ENCODE results near the gene FGD5. TPM values are rescaled to one million over a fixed set of nuclear protein-coding genes. Genes with fewer than 3 reads are reported as not detected.

FGD5 gene
- polyA plus RNA-seq, 3 donors from 2014 or later: not detected

- no peak overlapping the region for H3K27ac Mint-ChIP-seq
- peak; percentile 61 to 73 (median 69) for DNase-seq
- H3K36me3 Mint-ChIP-seq: no peaks in the 10 kb centered on the region
- H3K4me1 Mint-ChIP-seq: no peaks in the 10 kb centered on the region
- H3K27me3 Mint-ChIP-seq (ENCODE audit: low read depth in 3 of 3): peaks cover 0 to 7% (median 0%) of the 10 kb centered on the region in 3 donors
- H3K9me3 Mint-ChIP-seq: no peaks in the 10 kb centered on the region
- no peak overlapping the region for H3K4me3 Mint-ChIP-seq
Measured at GRCh38 chr3:14921034-14921616, 102.4 kb downstream of the FGD5 start.

GRCh38 chr3:14921811-14922705 lies 103.3 kb downstream of the FGD5 start:
- Mint-ChIP-seq H3K27me3 (ENCODE audit: low read depth in 3 of 3) (peaks cover 0 to 4% (median 0%) of the 10 kb centered on the region in 3 donors), H3K36me3 (no peaks in the 10 kb centered on the region), H3K4me3 (no peak overlapping the region), H3K4me1 (no peaks in the 10 kb centered on the region), H3K9me3 (no peaks in the 10 kb centered on the region), H3K27ac (no peak overlapping the region)
- no peak for DNase-seq

DNA sequence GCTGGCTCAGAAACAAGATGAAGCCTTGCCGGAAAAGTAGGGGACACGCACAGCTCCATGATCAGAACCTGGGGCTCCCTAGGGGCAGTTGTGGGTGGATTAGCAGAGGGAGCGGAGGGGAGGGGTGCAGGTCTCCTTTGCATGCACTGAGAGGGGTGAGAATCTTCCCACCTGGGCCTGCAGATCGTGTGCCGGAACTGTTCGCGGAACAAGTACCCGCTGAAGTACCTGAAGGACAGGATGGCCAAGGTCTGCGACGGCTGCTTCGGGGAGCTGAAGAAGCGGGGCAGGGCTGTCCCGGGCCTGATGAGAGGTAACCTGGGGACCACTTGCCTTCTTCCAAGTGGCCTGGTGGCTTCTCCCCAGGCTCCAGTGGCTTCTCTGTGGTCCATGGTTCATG lies 104.1 kb downstream of the FGD5 start:
- no peak for DNase-seq
- no peaks in the 10 kb centered on the region for H3K9me3 Mint-ChIP-seq
- no peaks in the 10 kb centered on the region for H3K36me3 Mint-ChIP-seq
- H3K4me1 Mint-ChIP-seq: no peaks in the 10 kb centered on the region
- H3K27me3 Mint-ChIP-seq (ENCODE audit: low read depth in 3 of 3): no peaks in the 10 kb centered on the region
- H3K27ac Mint-ChIP-seq: no peak overlapping the region
- no peak overlapping the region for H3K4me3 Mint-ChIP-seq

DNA sequence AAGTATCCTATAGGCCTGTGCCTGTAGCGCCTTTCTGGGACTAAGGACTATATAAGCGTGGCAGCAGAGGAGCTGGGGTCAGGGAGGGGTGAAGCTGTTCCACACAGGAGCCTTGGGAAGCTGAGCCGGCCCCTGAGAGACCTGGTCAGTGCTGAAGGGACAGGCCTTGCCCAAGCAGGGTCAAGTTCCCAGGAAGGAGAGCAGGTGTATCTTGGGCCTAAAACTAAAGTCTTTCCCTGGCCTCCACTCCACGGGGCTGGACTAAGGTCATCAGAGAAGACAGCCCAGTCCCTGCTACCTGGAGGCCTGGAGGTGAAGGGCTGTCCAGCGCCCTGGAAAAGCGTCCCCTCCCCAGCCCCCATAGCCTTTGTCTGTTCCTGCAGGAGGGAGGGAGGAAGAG lies 104.7 kb downstream of the FGD5 start:
- no peak for DNase-seq
- Mint-ChIP-seq H3K27ac (no peak overlapping the region), H3K36me3 (no peaks in the 10 kb centered on the region), H3K27me3 (ENCODE audit: low read depth in 3 of 3) (no peaks in the 10 kb centered on the region), H3K4me3 (no peak overlapping the region), H3K4me1 (no peaks in the 10 kb centered on the region), H3K9me3 (no peaks in the 10 kb centered on the region)

- Mint-ChIP-seq H3K27ac (no peak overlapping the region), H3K27me3 (ENCODE audit: low read depth in 3 of 3) (peaks cover 0 to 3% (median 0%) of the 10 kb centered on the region in 3 donors), H3K4me1 (no peaks in the 10 kb centered on the region), H3K4me3 (no peak overlapping the region), H3K36me3 (peaks cover 0 to 4% (median 0%) of the 10 kb centered on the region in 3 donors), H3K9me3 (no peaks in the 10 kb centered on the region)
- DNase-seq: peak; percentile 31 to 44 (median 43)
Measured at GRCh38 chr3:14925729-14926591, 107.2 kb downstream of the FGD5 start.

- Mint-ChIP-seq H3K27ac (no peak overlapping the region), H3K4me1 (peaks cover under 1 to 1% of the 10 kb centered on the region in 2 donors), H3K4me3 (no peak overlapping the region), H3K36me3 (peaks cover 0 to 4% (median 0%) of the 10 kb centered on the region in 3 donors), H3K27me3 (ENCODE audit: low read depth in 3 of 3) (peaks cover 0 to 3% (median 0%) of the 10 kb centered on the region in 3 donors), H3K9me3 (no peaks in the 10 kb centered on the region)
- no peak for DNase-seq
Measured at GRCh38 chr3:14926592-14926991, 107.8 kb downstream of the FGD5 start.

DNA sequence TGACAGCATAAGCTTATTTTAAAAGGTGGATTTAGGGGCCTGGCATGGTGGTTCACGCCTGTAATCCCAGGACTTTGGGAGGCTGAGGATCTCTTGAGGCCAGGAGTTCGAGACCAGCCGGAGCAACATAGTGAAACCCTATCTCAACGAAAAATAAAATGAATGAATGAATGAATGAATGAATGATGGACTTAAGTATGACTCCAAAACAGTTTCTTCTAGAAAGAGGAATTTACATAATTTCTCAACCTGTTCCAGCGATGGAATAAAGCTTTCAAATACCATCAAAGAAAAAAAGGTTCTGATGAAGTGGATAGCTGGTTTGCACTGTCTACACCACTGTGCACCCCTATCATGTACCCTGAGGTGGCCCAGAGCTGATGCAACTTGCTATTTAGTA lies 108.5 kb downstream of the FGD5 start:
- Mint-ChIP-seq H3K36me3 (peaks cover 0 to 4% (median 0%) of the 10 kb centered on the region in 3 donors), H3K27ac (no peak overlapping the region), H3K4me1 (peaks cover 3 to 6% of the 10 kb centered on the region in 2 donors), H3K9me3 (no peaks in the 10 kb centered on the region), H3K4me3 (no peak overlapping the region), H3K27me3 (ENCODE audit: low read depth in 3 of 3) (peaks cover 0 to 3% (median 2%) of the 10 kb centered on the region in 3 donors)
- DNase-seq: no peak

DNA sequence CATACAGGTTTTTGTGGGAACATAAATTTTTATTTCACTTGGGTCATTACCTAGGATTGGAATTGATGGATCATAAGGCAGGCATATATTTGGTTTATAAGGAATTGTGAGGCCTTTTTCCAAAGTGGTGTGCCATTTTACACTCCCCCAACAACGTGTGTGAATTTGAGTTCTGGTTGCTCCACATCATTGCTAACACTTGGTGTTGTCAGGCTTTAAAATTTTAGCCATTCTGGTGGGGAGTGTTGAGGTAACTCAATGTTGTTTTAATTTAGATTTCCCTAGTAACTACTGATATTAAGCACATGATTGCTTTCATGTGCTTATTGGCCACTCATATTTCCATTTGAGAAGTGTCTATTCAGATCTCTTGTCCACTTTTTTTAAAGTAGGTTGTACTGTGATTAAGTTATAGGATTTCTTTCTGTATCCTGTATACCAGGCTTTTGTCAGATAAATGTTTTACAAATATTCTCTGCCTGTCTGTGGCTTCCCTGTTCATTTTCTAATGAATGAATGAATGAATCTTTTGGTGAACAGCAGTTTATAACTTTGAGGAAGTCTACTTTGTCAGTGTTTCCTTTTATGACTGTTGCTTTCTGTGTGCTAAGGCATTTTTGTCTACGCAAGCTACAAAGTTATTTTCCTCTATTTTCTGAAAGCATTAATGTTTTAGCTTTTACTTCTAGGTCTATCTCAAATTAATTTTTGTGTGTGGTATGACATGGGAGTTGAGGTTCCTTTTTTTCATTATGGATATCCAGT lies 110.7 kb downstream of the FGD5 start:
- DNase-seq: no peak

DNA sequence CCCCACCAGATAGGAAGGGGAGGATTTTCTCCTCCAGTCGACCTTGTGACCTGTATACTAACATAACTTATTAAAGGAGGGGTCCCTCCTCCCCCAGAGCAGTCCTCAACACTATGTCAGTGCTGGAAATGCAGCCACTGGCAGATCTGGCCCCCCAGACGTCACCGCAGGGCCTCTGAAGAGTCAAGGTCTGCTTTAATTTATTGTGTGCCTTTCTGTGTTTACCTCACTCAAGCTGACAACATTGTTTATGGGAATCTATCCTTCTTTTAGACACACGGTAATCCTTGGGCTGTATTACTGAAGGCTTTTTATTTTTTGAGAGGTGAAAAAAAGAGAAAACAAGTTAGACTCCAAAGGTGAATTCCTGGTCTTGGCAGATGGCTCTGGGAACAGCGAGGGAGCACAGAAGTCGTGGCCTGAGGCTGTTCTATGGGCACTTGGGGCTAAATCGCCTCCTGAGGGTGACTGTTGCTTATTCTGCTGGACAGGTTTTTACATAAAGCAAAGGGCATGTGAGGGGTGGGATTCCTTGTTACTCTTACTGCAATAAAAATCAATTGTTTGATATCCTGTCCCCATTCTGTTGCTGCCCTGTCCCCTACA lies 115.2 kb downstream of the FGD5 start:
- Mint-ChIP-seq H3K36me3 (peaks cover 0 to 2% (median 0%) of the 10 kb centered on the region in 3 donors), H3K27ac (no peak overlapping the region), H3K4me1 (peaks cover 5 to 6% of the 10 kb centered on the region in 2 donors), H3K4me3 (no peak overlapping the region), H3K9me3 (no peaks in the 10 kb centered on the region), H3K27me3 (ENCODE audit: low read depth in 3 of 3) (peaks cover 0 to 6% (median 2%) of the 10 kb centered on the region in 3 donors)
- no peak for DNase-seq

More for the DNA sequence above, 110.7 kb downstream of the FGD5 start:
- peaks cover 0 to 4% (median 0%) of the 10 kb centered on the region in 3 donors for H3K36me3 Mint-ChIP-seq
- no peak overlapping the region for H3K4me3 Mint-ChIP-seq
- H3K27me3 Mint-ChIP-seq (ENCODE audit: low read depth in 3 of 3): peaks cover 0 to 6% (median 2%) of the 10 kb centered on the region in 3 donors
- peaks cover 5 to 6% of the 10 kb centered on the region in 2 donors for H3K4me1 Mint-ChIP-seq
- H3K9me3 Mint-ChIP-seq: no peaks in the 10 kb centered on the region
- H3K27ac Mint-ChIP-seq: no peak overlapping the region

GRCh38 chr3:14935592-14936345 lies 117.0 kb downstream of the FGD5 start:
- no peak overlapping the region for H3K27ac Mint-ChIP-seq
- H3K4me3 Mint-ChIP-seq: no peak overlapping the region
- H3K9me3 Mint-ChIP-seq: no peaks in the 10 kb centered on the region
- no peaks in the 10 kb centered on the region for H3K36me3 Mint-ChIP-seq
- DNase-seq: no peak
- H3K4me1 Mint-ChIP-seq: peaks cover 5 to 6% of the 10 kb centered on the region in 2 donors
- peaks cover 0 to 5% (median 2%) of the 10 kb centered on the region in 3 donors for H3K27me3 Mint-ChIP-seq (ENCODE audit: low read depth in 3 of 3)

- Mint-ChIP-seq H3K27ac (peak overlapping the region in 1 of 6 donors; percentile 28), H3K9me3 (no peaks in the 10 kb centered on the region), H3K27me3 (ENCODE audit: low read depth in 3 of 3) (peaks cover 0 to 3% (median 0%) of the 10 kb centered on the region in 3 donors), H3K4me3 (no peak overlapping the region), H3K4me1 (peaks cover 6 to 24% of the 10 kb centered on the region in 2 donors), H3K36me3 (peaks cover 0 to 3% (median 0%) of the 10 kb centered on the region in 3 donors)
- DNase-seq: no peak
Measured at GRCh38 chr3:14938954-14939353, 120.2 kb downstream of the FGD5 start.

- no peak for DNase-seq
- no peak overlapping the region for H3K4me3 Mint-ChIP-seq
- peaks cover 2 to 5% (median 4%) of the 10 kb centered on the region in 3 donors for H3K27me3 Mint-ChIP-seq (ENCODE audit: low read depth in 3 of 3)
- peaks cover 22 to 41% of the 10 kb centered on the region in 2 donors for H3K4me1 Mint-ChIP-seq
- peak overlapping the region in 5 of 6 donors; percentile 25 to 80 (median 53) for H3K27ac Mint-ChIP-seq
- H3K9me3 Mint-ChIP-seq: no peaks in the 10 kb centered on the region
- peaks cover 4 to 10% (median 4%) of the 10 kb centered on the region in 3 donors for H3K36me3 Mint-ChIP-seq
Measured at GRCh38 chr3:14941871-14942270, 123.1 kb downstream of the FGD5 start.

All from immature natural killer cell (primary cell).